Activated T-cell treated with anti-CD3 and anti-CD28 coated beads for 24 hours (primary cell): ENCODE results near the gene MYO7B.
"Not testable (repeated sequence)": the region's sequence is repeated elsewhere in the genome, so short reads cannot be mapped to it uniquely, and the experiment has no call there.

Experiments
- DNase-seq: peaks from one replicate; pipeline ENCODE4 v3.0.0-alpha.2; 2020; ENCODE audit warnings: low read depth

MYO7B gene

GRCh38 chr2:127552846-127553245 lies 17.4 kb downstream of the MYO7B start:
- no peak for DNase-seq

- DNase-seq: no peak
Observed at GRCh38 chr2:127558911-127559310, 23.4 kb downstream of the MYO7B start.

GRCh38 chr2:127559454-127559853 lies 24.0 kb downstream of the MYO7B start:
- DNase-seq: no peak

GRCh38 chr2:127560201-127560930 lies 24.9 kb downstream of the MYO7B start:
- DNase-seq: no peak

GRCh38 chr2:127560931-127561280 lies 25.4 kb downstream of the MYO7B start:
- DNase-seq: no peak

GRCh38 chr2:127561371-127561770 lies 25.9 kb downstream of the MYO7B start:
- no peak for DNase-seq

- no peak for DNase-seq
Observed at GRCh38 chr2:127562936-127563335, 27.5 kb downstream of the MYO7B start.

- DNase-seq: no peak
Observed at GRCh38 chr2:127563458-127564428, 28.3 kb downstream of the MYO7B start.

GRCh38 chr2:127564429-127565260 lies 29.2 kb downstream of the MYO7B start:
- no peak for DNase-seq

- DNase-seq: no peak
Observed at GRCh38 chr2:127565261-127566138, 30.0 kb downstream of the MYO7B start.

- DNase-seq: no peak
Observed at GRCh38 chr2:127566139-127566417, 30.6 kb downstream of the MYO7B start.

GRCh38 chr2:127566576-127566975 lies 31.1 kb downstream of the MYO7B start:
- no peak for DNase-seq

- no peak for DNase-seq
Observed at GRCh38 chr2:127567351-127567854, 31.9 kb downstream of the MYO7B start.

- no peak for DNase-seq
Observed at GRCh38 chr2:127568128-127568527, 32.6 kb downstream of the MYO7B start.

- DNase-seq: no peak
Observed at GRCh38 chr2:127569666-127570065, 34.2 kb downstream of the MYO7B start.

- no peak for DNase-seq
Observed at GRCh38 chr2:127570282-127571250, 35.1 kb downstream of the MYO7B start.

GRCh38 chr2:127572352-127572751 lies 36.9 kb downstream of the MYO7B start:
- DNase-seq: not testable (repeated sequence)

- no peak for DNase-seq
Observed at GRCh38 chr2:127572841-127573240, 37.4 kb downstream of the MYO7B start.

- no peak for DNase-seq
Observed at GRCh38 chr2:127573298-127573697, 37.8 kb downstream of the MYO7B start.

GRCh38 chr2:127573771-127574170 lies 38.3 kb downstream of the MYO7B start:
- no peak for DNase-seq
